HG02970 (cell line): ENCODE results near the gene CREB3L1.

Experiments used
- ATAC-seq: cut with Tn5 transposase; IDR thresholded peaks from one replicate; pipeline ENCODE4 v1.9.1; 2021; ENCODE audit warnings: mild to moderate bottlenecking, moderate library complexity, moderate number of reproducible peaks; ENCODE audit not compliant: unreplicated experiment, low FRiP score

Gene CREB3L1

GRCh38 chr11:46361283-46362155 lies 84.1 kb downstream of the CREB3L1 start:
- ATAC-seq: no peak

DNA sequence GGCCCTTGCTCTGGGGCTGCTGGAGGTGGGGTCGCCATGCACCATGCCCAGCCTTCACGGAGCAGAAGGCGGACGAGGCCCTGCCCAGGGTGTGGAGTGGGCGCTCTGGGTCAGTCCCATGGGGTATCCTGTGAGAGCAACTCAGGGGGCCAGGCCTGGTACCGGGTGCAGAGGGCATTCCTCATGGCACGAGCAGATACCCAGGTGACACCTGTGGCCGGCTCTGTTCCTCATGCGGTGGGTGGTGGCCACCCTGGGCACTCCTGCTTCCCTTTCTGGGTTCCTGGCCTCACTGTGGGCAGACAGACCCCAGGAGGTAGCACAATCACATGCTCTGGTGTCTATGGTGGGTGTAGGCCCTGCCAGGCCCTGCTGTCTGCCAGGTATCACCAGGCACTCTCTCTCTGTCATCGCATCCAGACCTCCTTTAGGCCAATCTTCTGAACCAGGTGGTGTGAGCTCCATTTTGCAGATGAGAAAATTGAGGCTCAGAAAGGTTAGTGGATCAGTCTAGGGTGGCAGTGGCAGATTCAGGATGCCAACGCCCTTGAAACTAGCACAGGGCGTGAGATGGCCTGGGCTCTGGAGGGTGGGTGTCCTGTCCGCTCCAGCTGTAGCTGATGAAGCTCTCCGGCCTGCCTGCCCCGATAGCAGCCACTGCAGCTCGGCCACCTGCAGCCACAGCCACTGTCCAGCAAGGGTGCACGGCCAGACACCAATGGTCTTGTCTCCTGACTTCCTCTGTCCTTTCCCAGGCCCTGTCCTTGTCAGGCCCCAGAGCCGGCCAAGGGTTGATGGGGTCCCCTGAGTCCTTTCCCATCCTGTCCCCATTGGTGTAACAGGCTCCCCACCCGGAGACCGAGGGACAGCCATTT lies 84.9 kb downstream of the CREB3L1 start:
- ATAC-seq: no peak

- ATAC-seq: no peak
Observed at GRCh38 chr11:46363031-46363407, 85.6 kb downstream of the CREB3L1 start.

DNA sequence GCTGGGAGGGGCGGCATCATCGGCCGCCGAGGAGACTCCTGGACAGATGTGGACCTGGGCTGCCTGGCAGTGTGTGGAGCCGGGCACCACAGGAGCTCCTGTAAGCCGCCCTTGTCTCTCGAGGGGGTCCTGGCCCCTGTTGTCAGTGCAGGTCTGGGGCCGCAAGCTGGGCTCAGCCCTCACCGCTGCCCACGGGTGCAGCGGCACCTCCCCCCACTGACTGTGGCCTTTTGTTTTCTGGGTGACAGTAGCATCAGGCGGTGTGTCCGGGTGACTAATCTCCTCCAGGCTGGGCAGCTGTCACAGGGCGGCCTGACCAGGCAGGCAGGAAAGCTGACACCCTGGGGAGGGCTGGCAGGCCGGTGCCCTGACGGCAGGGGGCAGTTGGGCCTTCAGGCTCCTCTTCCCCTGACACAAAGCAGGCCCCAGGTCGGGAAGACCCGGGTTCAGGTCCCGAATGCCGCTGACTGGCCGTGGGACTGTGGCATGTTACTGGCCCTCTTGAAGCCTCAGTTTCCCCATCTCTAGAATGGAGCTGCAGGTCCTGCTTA lies 86.1 kb downstream of the CREB3L1 start:
- no peak for ATAC-seq

GRCh38 chr11:46364056-46364455 lies 86.6 kb downstream of the CREB3L1 start:
- no peak for ATAC-seq

GRCh38 chr11:46364791-46365190 lies 87.3 kb downstream of the CREB3L1 start:
- ATAC-seq: no peak

- no peak for ATAC-seq
Observed at GRCh38 chr11:46366260-46366659, 88.8 kb downstream of the CREB3L1 start.

DNA sequence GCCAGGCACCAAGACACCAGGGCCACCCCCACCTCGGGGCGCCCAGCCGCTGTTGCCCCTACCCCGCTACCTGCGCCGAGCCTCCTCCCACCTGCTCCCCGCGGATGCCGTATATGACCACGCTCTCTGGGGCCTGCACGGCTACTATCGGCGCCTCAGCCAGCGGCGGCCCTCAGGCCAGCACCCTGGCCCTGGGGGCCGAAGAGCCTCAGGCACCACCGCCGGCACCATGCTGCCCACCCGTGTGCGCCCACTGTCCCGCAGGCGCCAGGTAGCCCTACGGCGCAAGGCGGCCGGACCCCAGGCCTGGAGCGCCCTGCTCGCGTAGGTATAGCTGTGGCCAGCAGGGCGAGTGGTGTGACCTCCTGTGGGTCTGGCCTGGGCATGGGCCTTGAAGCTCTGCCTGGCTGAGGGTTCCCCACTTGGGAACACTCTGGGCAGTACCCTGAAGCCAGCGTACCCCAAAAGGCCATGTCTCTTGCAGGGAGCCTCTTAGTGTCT lies 89.2 kb downstream of the CREB3L1 start:
- no peak for ATAC-seq

DNA sequence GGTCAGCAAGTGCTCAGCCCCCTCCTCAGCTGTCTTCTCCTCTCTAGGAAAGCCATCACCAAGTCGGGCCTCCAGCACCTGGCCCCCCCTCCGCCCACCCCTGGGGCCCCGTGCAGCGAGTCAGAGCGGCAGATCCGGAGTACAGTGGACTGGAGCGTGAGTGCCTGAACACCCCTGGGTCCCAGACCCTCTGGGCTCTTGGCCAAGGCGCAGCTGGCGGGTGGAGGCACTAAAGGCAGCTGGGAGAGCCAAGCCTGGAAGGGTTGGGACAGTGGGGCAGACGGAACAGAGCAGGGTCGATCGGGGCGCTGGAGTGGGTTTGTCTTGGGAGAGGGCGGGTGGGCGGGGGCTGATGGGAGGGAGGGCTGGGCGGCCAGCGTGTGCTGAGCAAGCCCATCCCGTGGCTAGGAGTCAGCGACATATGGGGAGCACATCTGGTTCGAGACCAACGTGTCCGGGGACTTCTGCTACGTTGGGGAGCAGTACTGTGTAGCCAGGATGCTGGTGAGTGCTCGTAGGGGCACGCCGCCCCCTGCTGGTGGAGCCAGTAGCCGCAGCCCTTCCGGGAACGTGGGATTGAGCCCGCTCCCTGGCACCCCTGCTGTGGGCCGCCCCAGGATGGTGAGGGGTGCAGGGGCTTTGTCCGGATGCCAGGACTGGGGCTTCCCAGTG lies 89.9 kb downstream of the CREB3L1 start:
- ATAC-seq: no peak

DNA sequence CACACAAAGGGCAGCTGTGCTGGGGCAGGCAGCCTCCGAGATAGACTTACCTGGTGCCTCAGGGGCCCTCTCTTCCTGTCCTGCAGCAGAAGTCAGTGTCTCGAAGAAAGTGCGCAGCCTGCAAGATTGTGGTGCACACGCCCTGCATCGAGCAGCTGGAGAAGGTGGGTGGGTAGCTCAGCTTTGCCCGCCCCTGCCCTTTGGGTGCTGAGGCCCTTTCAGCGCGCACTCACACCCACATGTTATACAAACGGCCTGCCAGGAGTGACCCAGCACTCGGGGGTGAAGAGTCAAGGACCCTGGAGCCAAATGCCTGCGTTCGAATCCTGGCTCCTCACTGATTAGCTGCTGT lies 90.4 kb downstream of the CREB3L1 start:
- no peak for ATAC-seq

DNA sequence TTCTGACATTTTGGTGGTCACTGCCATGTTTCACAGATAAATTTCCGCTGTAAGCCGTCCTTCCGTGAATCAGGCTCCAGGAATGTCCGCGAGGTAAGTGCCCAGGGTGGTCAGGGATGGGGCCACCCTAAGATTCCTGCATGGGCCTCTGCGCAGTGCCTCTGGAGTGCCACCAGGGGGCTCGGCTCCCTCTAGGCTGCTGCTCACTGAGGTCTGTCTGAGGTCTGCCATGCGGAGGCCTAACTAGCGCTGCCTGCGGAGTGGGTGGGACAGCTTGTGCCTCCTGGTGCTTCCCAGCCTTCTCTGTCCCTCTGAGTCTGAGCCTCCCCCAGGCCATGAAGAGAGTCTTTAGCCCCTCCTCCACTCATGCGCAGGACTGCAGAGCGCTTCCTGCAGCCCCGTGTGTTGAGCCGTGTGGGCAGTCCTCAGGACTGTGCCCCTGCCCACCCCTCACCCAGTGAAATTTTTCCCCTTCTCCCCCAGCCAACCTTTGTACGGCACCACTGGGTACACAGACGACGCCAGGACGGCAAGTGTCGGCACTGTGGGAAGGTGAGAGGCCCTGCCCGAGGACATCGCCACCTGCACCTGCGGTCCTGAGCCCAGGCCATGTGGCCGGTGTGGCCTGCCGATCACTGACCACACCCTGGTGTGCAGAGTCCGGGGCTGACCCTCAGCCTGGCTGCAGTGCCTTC lies 92.1 kb downstream of the CREB3L1 start:
- ATAC-seq: no peak

DNA sequence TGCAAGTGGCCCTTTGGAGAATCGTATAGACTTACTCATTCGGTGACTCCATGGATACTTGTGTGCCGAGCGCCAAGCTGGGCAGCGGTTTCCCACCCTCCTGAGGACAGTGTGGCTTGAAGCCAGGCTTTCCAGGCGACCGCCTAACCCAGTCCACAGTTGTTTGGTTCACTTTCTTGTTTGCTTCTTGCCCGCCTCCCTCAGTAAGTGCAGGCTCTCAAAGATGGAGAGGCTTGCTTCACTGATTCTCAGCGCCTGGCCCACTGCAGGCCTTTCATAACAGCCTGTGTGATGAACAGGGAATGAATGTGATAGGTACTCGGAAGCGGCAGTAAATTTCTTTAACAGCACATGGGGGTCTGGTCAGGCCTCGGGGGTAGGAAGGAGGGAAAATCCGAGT lies 92.8 kb downstream of the CREB3L1 start:
- ATAC-seq: no peak
